ENCODE results near the gene ZNF785. TPM values are rescaled to one million over a fixed set of nuclear protein-coding genes. Genes with fewer than 3 reads are reported as not detected.

ZNF785 gene
- total RNA-seq, 1 donor from 2014 or later: 16.3 TPM

DNA sequence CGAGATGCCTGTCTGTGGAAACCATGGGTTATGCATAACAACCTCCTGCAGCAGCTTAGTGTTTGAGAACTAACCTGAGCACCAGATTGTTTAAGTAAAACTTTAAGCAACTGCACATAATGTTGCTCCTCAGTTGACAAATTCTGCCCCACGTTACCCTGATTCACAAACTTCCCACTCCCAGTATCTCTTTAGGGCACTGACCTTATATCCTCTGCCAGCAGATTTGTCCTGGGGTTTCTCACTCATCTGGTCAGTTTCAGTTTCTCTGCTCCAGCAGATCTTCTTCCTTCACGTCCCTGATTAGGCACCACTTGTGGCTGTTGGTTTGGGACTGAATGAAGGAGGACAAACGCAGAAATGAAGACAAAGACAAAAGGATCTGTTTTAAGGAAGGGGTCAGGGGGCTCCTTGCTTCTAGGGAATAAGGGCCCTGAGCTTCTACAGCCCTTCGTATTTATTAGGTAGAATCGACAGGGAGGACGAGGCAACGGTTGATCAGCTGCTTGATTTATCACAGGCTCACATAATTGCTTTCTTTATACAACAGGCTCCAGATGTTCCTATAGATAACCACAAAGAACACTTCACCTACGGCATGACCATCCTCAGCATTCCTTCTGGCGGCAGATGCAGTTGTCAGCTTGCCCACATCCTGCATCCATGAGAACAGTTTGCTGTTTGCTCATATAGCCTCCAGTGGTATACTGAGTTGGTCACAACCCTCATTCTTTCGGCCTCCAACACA, 38.2 kb upstream of the ZNF785 start:
- no peak overlapping the region for H3K27ac ChIP-seq
- H3K4me1 ChIP-seq: peaks cover 3% of the 10 kb centered on the region
- H3K9me3 ChIP-seq: no peaks in the 10 kb centered on the region
- TF ChIP-seq, protein P1, sequence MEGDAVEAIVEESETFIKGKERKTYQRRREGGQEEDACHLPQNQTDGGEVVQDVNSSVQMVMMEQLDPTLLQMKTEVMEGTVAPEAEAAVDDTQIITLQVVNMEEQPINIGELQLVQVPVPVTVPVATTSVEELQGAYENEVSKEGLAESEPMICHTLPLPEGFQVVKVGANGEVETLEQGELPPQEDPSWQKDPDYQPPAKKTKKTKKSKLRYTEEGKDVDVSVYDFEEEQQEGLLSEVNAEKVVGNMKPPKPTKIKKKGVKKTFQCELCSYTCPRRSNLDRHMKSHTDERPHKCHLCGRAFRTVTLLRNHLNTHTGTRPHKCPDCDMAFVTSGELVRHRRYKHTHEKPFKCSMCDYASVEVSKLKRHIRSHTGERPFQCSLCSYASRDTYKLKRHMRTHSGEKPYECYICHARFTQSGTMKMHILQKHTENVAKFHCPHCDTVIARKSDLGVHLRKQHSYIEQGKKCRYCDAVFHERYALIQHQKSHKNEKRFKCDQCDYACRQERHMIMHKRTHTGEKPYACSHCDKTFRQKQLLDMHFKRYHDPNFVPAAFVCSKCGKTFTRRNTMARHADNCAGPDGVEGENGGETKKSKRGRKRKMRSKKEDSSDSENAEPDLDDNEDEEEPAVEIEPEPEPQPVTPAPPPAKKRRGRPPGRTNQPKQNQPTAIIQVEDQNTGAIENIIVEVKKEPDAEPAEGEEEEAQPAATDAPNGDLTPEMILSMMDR (IDR thresholded peaks at IDR 0.05): no peak
- ATAC-seq (no peak), DNase-seq (no peak)
- no peaks in the 10 kb centered on the region for H3K27me3 ChIP-seq
- H3K4me3 ChIP-seq: no peak overlapping the region
- H3K36me3 ChIP-seq: no peaks in the 10 kb centered on the region
- intact Hi-C loops (cut with DNase I): no loop called here

DNA sequence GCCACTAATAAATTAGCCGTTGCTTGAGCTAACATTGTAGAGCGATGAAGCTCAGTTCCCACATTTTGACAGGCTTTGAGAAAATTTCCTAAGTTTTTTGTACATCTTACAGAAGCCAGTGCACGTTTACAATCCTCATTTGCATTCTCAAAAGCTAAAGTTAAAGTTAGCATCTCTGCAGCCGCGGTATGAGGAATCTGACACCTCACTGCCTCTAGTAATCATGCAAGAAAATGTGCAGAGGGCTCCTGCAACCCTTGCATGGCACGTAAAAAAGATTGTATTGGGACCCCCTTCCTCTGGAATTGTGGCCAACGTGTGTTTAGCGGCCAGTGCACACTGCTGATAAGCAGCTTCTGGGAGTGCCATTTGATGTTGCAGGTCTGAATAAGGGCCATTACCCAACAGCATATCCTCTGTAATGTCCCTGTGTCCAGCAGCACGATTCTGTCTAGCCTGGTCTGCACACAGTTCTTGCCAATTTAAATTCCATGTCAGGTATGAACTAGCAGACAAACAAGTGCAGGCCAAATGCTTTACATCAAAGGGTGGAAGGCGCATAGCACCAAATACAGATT, 37.0 kb upstream of the ZNF785 start:
- H3K27ac ChIP-seq: no peak overlapping the region
- ATAC-seq: no peak
- intact Hi-C loops (cut with DNase I): no loop called here

DNA sequence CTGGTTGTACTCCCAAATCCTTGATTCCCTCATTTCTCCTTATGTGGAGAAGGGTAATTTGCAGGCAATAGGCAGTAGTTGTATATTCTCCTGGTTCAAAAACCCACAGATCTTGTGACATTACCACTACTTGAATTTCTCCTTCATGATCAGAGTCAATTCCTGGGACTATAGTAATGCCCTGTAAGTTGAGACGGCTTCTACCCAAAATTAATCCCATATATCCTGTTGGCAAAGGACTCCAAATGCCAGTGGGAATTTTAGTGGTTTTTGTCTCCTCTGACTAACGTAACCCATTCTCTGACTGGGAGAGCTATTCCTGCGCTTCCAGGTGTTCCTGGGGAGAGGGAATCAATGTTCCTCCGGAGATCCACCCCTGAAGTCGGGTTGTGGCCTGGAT, 36.3 kb upstream of the ZNF785 start:
- ATAC-seq (no peak), DNase-seq (no peak)
- TF ChIP-seq, protein P1 (IDR thresholded peaks at IDR 0.05): no peak
- Histone ChIP-seq H3K27ac (no peak overlapping the region), H3K9me3 (no peaks in the 10 kb centered on the region), H3K36me3 (no peaks in the 10 kb centered on the region), H3K4me3 (no peak overlapping the region), H3K27me3 (no peaks in the 10 kb centered on the region), H3K4me1 (no peaks in the 10 kb centered on the region)
- intact Hi-C loops (cut with DNase I): no loop called here

More for the DNA sequence above, 37.0 kb upstream of the ZNF785 start:
- Histone ChIP-seq H3K27me3 (no peaks in the 10 kb centered on the region), H3K9me3 (no peaks in the 10 kb centered on the region), H3K4me3 (no peak overlapping the region), H3K36me3 (no peaks in the 10 kb centered on the region), H3K4me1 (no peaks in the 10 kb centered on the region)
- DNase-seq: no peak
- TF ChIP-seq, protein P1 (IDR thresholded peaks at IDR 0.05): no peak

DNA sequence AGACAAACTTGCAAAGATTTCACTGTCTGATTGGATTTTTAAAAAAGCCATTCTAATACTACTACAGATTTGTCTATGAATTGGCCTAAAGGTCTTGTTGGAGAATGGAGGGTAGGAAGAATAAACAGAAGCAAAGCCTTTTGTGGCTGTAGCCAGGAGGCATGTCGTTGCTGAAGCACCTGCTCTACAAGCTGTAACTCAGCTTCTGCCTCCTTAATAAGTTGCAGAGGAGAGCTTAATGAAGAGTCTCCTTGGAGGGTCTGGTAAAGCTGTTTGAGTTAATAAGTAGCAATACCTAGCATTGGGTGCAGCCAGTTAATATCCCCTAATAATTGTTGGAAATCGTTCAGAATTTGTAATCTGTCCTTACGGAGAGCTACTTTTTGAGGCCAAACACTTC, 34.7 kb upstream of the ZNF785 start:
- no peak for ATAC-seq
- H3K27ac ChIP-seq: no peak overlapping the region
- intact Hi-C loops (cut with DNase I): no loop called here
- no peaks in the 10 kb centered on the region for H3K9me3 ChIP-seq
- H3K27me3 ChIP-seq: no peaks in the 10 kb centered on the region
- TF ChIP-seq, protein P1 (IDR thresholded peaks at IDR 0.05): no peak
- no peaks in the 10 kb centered on the region for H3K4me1 ChIP-seq
- H3K4me3 ChIP-seq: no peak overlapping the region
- DNase-seq: no peak
- H3K36me3 ChIP-seq: no peaks in the 10 kb centered on the region

DNA sequence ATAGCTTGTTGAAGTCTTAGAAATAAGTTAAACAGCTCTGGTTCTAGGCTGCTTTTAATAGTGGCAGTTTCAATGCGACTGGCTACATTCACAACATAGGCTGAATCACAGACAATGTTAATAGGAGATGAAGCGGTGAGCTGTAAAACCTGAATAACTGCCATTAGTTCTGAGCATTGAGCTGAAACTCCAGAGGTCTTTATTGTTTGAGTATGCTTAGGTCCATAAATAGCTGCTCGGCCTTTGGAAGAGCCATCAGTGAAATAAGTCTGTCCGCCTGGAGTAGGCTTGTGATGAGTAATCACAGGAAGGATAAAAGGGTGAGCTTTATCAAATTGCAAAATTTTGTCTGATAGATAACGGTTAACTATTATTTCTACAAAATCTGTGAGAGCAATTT, 34.1 kb upstream of the ZNF785 start:
- intact Hi-C loops (cut with DNase I): no loop called here
- Histone ChIP-seq H3K27ac (no peak overlapping the region), H3K4me1 (no peaks in the 10 kb centered on the region), H3K4me3 (no peak overlapping the region), H3K36me3 (no peaks in the 10 kb centered on the region), H3K27me3 (no peaks in the 10 kb centered on the region), H3K9me3 (no peaks in the 10 kb centered on the region)
- DNase-seq: no peak
- no peak for ATAC-seq
- TF ChIP-seq, protein P1 (IDR thresholded peaks at IDR 0.05): no peak
